Activated CD8-positive, alpha-beta memory T cell treated with anti-CD3 and anti-CD28 coated beads, Interleukin-2, amount 50 U/mL, for 1 hour (primary cell): ENCODE data around the gene DHX32.

Experiments used
- DNase-seq: peaks from one replicate; pipeline ENCODE4 v3.0.0-alpha.2; 2020; ENCODE audit errors: extremely low read depth

DHX32 gene

GRCh38 chr10:125811251-125811650 is 69.8 kb downstream of the DHX32 start:
- no peak for DNase-seq

- no peak for DNase-seq
Measured at GRCh38 chr10:125808047-125808446, 73.0 kb downstream of the DHX32 start.

GRCh38 chr10:125802739-125803138 is 78.4 kb downstream of the DHX32 start:
- no peak for DNase-seq

- DNase-seq, result no peak
Measured at GRCh38 chr10:125802131-125802530, 79.0 kb downstream of the DHX32 start.

- no peak for DNase-seq
Measured at GRCh38 chr10:125801574-125801973, 79.5 kb downstream of the DHX32 start.

- no peak for DNase-seq
Measured at GRCh38 chr10:125799451-125800182, 81.5 kb downstream of the DHX32 start.

GRCh38 chr10:125797994-125798662 is 83.0 kb downstream of the DHX32 start:
- DNase-seq, result no peak

GRCh38 chr10:125797424-125797823 is 83.7 kb downstream of the DHX32 start:
- DNase-seq, result no peak

GRCh38 chr10:125795637-125796190 is 85.4 kb downstream of the DHX32 start:
- no peak for DNase-seq

- no peak for DNase-seq
Measured at GRCh38 chr10:125795128-125795527, 86.0 kb downstream of the DHX32 start.

- no peak for DNase-seq
Measured at GRCh38 chr10:125792342-125793300, 88.5 kb downstream of the DHX32 start.

GRCh38 chr10:125788156-125789034 is 92.7 kb downstream of the DHX32 start:
- no peak for DNase-seq
